ENCODE results near the gene RPL38. TPM values are rescaled to one million over a fixed set of nuclear protein-coding genes. Genes with fewer than 3 reads are reported as not detected.
A peak's percentile ranks its signal among the peaks of the same experiment; 100 is the strongest.

The RPL38 gene
- total and polyA plus RNA-seq, 5 donors from 2014 or later: 1,316 to 2,253 (median 2,032) TPM

- Histone ChIP-seq H3K27me3 (ENCODE audit: control insufficient read depth, insufficient read depth, low read length) (no peaks in the 10 kb centered on the region), H3K36me3 (ENCODE audit: control insufficient read depth, insufficient read depth, low read length) (no peaks in the 10 kb centered on the region), H3K4me3 (ENCODE audit: low read depth, low read length) (no peak overlapping the region), H3K27ac (ENCODE audit: insufficient read depth, low read length, poor library complexity, severe bottlenecking) (no peak overlapping the region), H3K4me1 (ENCODE audit: control insufficient read depth, insufficient read depth, low read length, poor library complexity, severe bottlenecking) (no peaks in the 10 kb centered on the region), H3K9me3 (ENCODE audit: control insufficient read depth in 2 of 2, low read length in 2 of 2) (no peaks in the 10 kb centered on the region)
- peaks cover 0 to 3% (median 1%) of the 10 kb centered on the region in 7 donors for H3K9me3 Mint-ChIP-seq
- ATAC-seq (ENCODE audit: low read depth in 2 of 2) (no peak), DNase-seq (no peak)
- no peaks in the 10 kb centered on the region for H3K36me3 Mint-ChIP-seq
- H3K4me3 Mint-ChIP-seq: no peak overlapping the region
- H3K4me1 Mint-ChIP-seq: peaks cover 0 to 6% (median 3%) of the 10 kb centered on the region in 4 donors
- H3K27ac Mint-ChIP-seq: no peak overlapping the region
- peaks cover 41% of the 10 kb centered on the region for H3K27me3 Mint-ChIP-seq
Measured at GRCh38 chr17:74194682-74195081, 8.8 kb upstream of the RPL38 start.

- no peaks in the 10 kb centered on the region for H3K27me3 ChIP-seq (ENCODE audit: control insufficient read depth, insufficient read depth, low read length)
- H3K36me3 ChIP-seq (ENCODE audit: control insufficient read depth, insufficient read depth, low read length): no peaks in the 10 kb centered on the region
- ATAC-seq (ENCODE audit: low read depth in 2 of 2) (no peak), DNase-seq (no peak)
- no peak overlapping the region for H3K4me3 ChIP-seq (ENCODE audit: low read depth, low read length)
- H3K27ac Mint-ChIP-seq: peak overlapping the region in 2 of 3 donors; percentile 45 to 55
- H3K4me1 ChIP-seq (ENCODE audit: control insufficient read depth, insufficient read depth, low read length, poor library complexity, severe bottlenecking): no peaks in the 10 kb centered on the region
- H3K9me3 ChIP-seq (ENCODE audit: control insufficient read depth in 2 of 2, low read length in 2 of 2): no peaks in the 10 kb centered on the region
- peaks cover 52% of the 10 kb centered on the region for H3K27me3 Mint-ChIP-seq
- H3K4me3 Mint-ChIP-seq: no peak overlapping the region
- H3K27ac ChIP-seq (ENCODE audit: insufficient read depth, low read length, poor library complexity, severe bottlenecking): no peak overlapping the region
- H3K9me3 Mint-ChIP-seq: peaks cover 0 to 2% (median 0%) of the 10 kb centered on the region in 7 donors
- peaks cover 0 to 6% (median 6%) of the 10 kb centered on the region in 4 donors for H3K4me1 Mint-ChIP-seq
- no peaks in the 10 kb centered on the region for H3K36me3 Mint-ChIP-seq
Measured at GRCh38 chr17:74196541-74197317, 6.7 kb upstream of the RPL38 start.

GRCh38 chr17:74197801-74198200 lies 5.7 kb upstream of the RPL38 start:
- H3K27ac Mint-ChIP-seq: peak overlapping the region in 1 of 3 donors; percentile 74
- ATAC-seq (ENCODE audit: low read depth in 2 of 2): no peak
- no peaks in the 10 kb centered on the region for H3K36me3 Mint-ChIP-seq
- no peaks in the 10 kb centered on the region for H3K36me3 ChIP-seq (ENCODE audit: control insufficient read depth, insufficient read depth, low read length)
- H3K4me1 ChIP-seq (ENCODE audit: control insufficient read depth, insufficient read depth, low read length, poor library complexity, severe bottlenecking): no peaks in the 10 kb centered on the region
- H3K4me1 Mint-ChIP-seq: peaks cover 0 to 7% (median 6%) of the 10 kb centered on the region in 4 donors
- H3K4me3 Mint-ChIP-seq: peak overlapping the region in 1 of 4 donors; percentile 51
- H3K27me3 Mint-ChIP-seq: peaks cover 60% of the 10 kb centered on the region
- H3K9me3 Mint-ChIP-seq: peaks cover 0 to 2% (median 0%) of the 10 kb centered on the region in 7 donors
- no peak overlapping the region for H3K4me3 ChIP-seq (ENCODE audit: low read depth, low read length)
- no peak for DNase-seq
- no peak overlapping the region for H3K27ac ChIP-seq (ENCODE audit: insufficient read depth, low read length, poor library complexity, severe bottlenecking)
- H3K27me3 ChIP-seq (ENCODE audit: control insufficient read depth, insufficient read depth, low read length): no peaks in the 10 kb centered on the region
- no peaks in the 10 kb centered on the region for H3K9me3 ChIP-seq (ENCODE audit: control insufficient read depth in 2 of 2, low read length in 2 of 2)

- Histone ChIP-seq H3K4me3 (ENCODE audit: low read depth, low read length) (no peak overlapping the region), H3K27me3 (ENCODE audit: control insufficient read depth, insufficient read depth, low read length) (no peaks in the 10 kb centered on the region), H3K27ac (ENCODE audit: insufficient read depth, low read length, poor library complexity, severe bottlenecking) (no peak overlapping the region), H3K36me3 (ENCODE audit: control insufficient read depth, insufficient read depth, low read length) (no peaks in the 10 kb centered on the region), H3K4me1 (ENCODE audit: control insufficient read depth, insufficient read depth, low read length, poor library complexity, severe bottlenecking) (peaks cover 4% of the 10 kb centered on the region), H3K9me3 (ENCODE audit: control insufficient read depth in 2 of 2, low read length in 2 of 2) (no peaks in the 10 kb centered on the region)
- H3K27ac Mint-ChIP-seq: no peak overlapping the region
- ATAC-seq (ENCODE audit: low read depth in 2 of 2) (no peak), DNase-seq (no peak)
- peaks cover 0 to 15% (median 12%) of the 10 kb centered on the region in 4 donors for H3K4me1 Mint-ChIP-seq
- H3K36me3 Mint-ChIP-seq: peaks cover 4% of the 10 kb centered on the region
- peaks cover 0 to 2% (median 0%) of the 10 kb centered on the region in 7 donors for H3K9me3 Mint-ChIP-seq
- no peak overlapping the region for H3K4me3 Mint-ChIP-seq
- peaks cover 62% of the 10 kb centered on the region for H3K27me3 Mint-ChIP-seq
Measured at GRCh38 chr17:74198694-74199093, 4.8 kb upstream of the RPL38 start.

- Mint-ChIP-seq H3K4me1 (peaks cover 0 to 16% (median 12%) of the 10 kb centered on the region in 4 donors), H3K36me3 (peaks cover 5% of the 10 kb centered on the region), H3K9me3 (peaks cover 0 to 2% (median 0%) of the 10 kb centered on the region in 7 donors), H3K4me3 (peak overlapping the region in 2 of 4 donors; percentile 19 to 59), H3K27me3 (peaks cover 60% of the 10 kb centered on the region), H3K27ac (peak overlapping the region in 1 of 3 donors; percentile 5)
- Histone ChIP-seq H3K4me1 (ENCODE audit: control insufficient read depth, insufficient read depth, low read length, poor library complexity, severe bottlenecking) (peaks cover 12% of the 10 kb centered on the region), H3K9me3 (ENCODE audit: control insufficient read depth in 2 of 2, low read length in 2 of 2) (no peaks in the 10 kb centered on the region), H3K27me3 (ENCODE audit: control insufficient read depth, insufficient read depth, low read length) (no peaks in the 10 kb centered on the region), H3K27ac (ENCODE audit: insufficient read depth, low read length, poor library complexity, severe bottlenecking) (no peak overlapping the region), H3K4me3 (ENCODE audit: low read depth, low read length) (no peak overlapping the region), H3K36me3 (ENCODE audit: control insufficient read depth, insufficient read depth, low read length) (no peaks in the 10 kb centered on the region)
- ATAC-seq (ENCODE audit: low read depth in 2 of 2) (peak; percentile 29 to 39), DNase-seq (peak; percentile 47 to 54 (median 53))
Measured at GRCh38 chr17:74199306-74200092, 4.0 kb upstream of the RPL38 start.

GRCh38 chr17:74200112-74200511 lies 3.4 kb upstream of the RPL38 start:
- no peak overlapping the region for H3K4me3 ChIP-seq (ENCODE audit: low read depth, low read length)
- no peak overlapping the region for H3K27ac ChIP-seq (ENCODE audit: insufficient read depth, low read length, poor library complexity, severe bottlenecking)
- no peaks in the 10 kb centered on the region for H3K9me3 ChIP-seq (ENCODE audit: control insufficient read depth in 2 of 2, low read length in 2 of 2)
- no peak for DNase-seq
- H3K4me1 Mint-ChIP-seq: peaks cover 0 to 21% (median 14%) of the 10 kb centered on the region in 4 donors
- peaks cover 57% of the 10 kb centered on the region for H3K27me3 Mint-ChIP-seq
- H3K27ac Mint-ChIP-seq: no peak overlapping the region
- peak overlapping the region in 1 of 4 donors; percentile 59 for H3K4me3 Mint-ChIP-seq
- H3K9me3 Mint-ChIP-seq: peaks cover 0 to 2% (median 0%) of the 10 kb centered on the region in 7 donors
- peaks cover 3% of the 10 kb centered on the region for H3K36me3 ChIP-seq (ENCODE audit: control insufficient read depth, insufficient read depth, low read length)
- H3K27me3 ChIP-seq (ENCODE audit: control insufficient read depth, insufficient read depth, low read length): no peaks in the 10 kb centered on the region
- no peak for ATAC-seq (ENCODE audit: low read depth in 2 of 2)
- peaks cover 6% of the 10 kb centered on the region for H3K36me3 Mint-ChIP-seq
- peaks cover 18% of the 10 kb centered on the region for H3K4me1 ChIP-seq (ENCODE audit: control insufficient read depth, insufficient read depth, low read length, poor library complexity, severe bottlenecking)

- DNase-seq (no peak), ATAC-seq (ENCODE audit: low read depth in 2 of 2) (no peak)
- Mint-ChIP-seq H3K36me3 (peaks cover 14% of the 10 kb centered on the region), H3K9me3 (no peaks in the 10 kb centered on the region), H3K4me1 (peaks cover 0 to 32% (median 22%) of the 10 kb centered on the region in 4 donors), H3K27ac (no peak overlapping the region), H3K4me3 (peak overlapping the region in 1 of 4 donors; percentile 90), H3K27me3 (peaks cover 49% of the 10 kb centered on the region)
- H3K4me3 ChIP-seq (ENCODE audit: low read depth, low read length): no peak overlapping the region
- no peaks in the 10 kb centered on the region for H3K9me3 ChIP-seq (ENCODE audit: control insufficient read depth in 2 of 2, low read length in 2 of 2)
- peaks cover 29% of the 10 kb centered on the region for H3K4me1 ChIP-seq (ENCODE audit: control insufficient read depth, insufficient read depth, low read length, poor library complexity, severe bottlenecking)
- H3K36me3 ChIP-seq (ENCODE audit: control insufficient read depth, insufficient read depth, low read length): peaks cover 14% of the 10 kb centered on the region
- no peak overlapping the region for H3K27ac ChIP-seq (ENCODE audit: insufficient read depth, low read length, poor library complexity, severe bottlenecking)
- H3K27me3 ChIP-seq (ENCODE audit: control insufficient read depth, insufficient read depth, low read length): no peaks in the 10 kb centered on the region
Measured at GRCh38 chr17:74201250-74201649, 2.2 kb upstream of the RPL38 start.

Data from CD4-positive, CD25-positive, alpha-beta regulatory T cell (primary cell).